Astrocyte (in vitro differentiated cells and primary cell): ENCODE data around the gene DYNC1LI2.

ENCODE experiments used
- EZH2 ChIP-seq: IDR thresholded peaks from 2 replicates; pipeline ENCODE4 v1.6.1; 2012; ENCODE audit warnings: mild to moderate bottlenecking, low read length, inconsistent platforms; ENCODE audit not compliant: insufficient read depth
- TF ChIP-seq, protein P1 (sequence below): IDR thresholded peaks from 2 replicates; pipeline ENCODE4 v1.5.1; 2011; ENCODE audit warnings: low read depth, mild to moderate bottlenecking, inconsistent platforms, low read length, moderate library complexity; ENCODE audit not compliant: insufficient read depth

DNA sequence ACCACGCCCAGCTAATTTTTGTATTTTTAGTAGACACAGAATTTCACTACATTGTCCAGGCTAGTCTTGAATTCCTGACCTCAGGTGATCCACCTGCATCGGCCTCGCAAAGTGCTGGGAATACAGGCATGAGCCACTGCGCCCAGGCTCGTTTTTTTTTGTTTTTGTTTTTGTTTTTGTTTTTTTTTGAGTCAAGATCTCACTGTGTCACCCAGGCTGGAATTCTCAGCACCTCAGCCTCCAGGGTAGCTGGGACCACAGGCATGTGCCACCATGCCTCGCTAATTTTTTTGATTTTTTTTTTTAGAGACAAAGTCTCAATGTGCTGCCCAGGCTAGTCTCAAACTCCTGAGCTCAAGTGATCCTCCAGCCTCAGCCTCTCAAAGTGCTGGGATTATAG is 37.3 kb downstream of the DYNC1LI2 start:
- TF ChIP-seq, protein P1, sequence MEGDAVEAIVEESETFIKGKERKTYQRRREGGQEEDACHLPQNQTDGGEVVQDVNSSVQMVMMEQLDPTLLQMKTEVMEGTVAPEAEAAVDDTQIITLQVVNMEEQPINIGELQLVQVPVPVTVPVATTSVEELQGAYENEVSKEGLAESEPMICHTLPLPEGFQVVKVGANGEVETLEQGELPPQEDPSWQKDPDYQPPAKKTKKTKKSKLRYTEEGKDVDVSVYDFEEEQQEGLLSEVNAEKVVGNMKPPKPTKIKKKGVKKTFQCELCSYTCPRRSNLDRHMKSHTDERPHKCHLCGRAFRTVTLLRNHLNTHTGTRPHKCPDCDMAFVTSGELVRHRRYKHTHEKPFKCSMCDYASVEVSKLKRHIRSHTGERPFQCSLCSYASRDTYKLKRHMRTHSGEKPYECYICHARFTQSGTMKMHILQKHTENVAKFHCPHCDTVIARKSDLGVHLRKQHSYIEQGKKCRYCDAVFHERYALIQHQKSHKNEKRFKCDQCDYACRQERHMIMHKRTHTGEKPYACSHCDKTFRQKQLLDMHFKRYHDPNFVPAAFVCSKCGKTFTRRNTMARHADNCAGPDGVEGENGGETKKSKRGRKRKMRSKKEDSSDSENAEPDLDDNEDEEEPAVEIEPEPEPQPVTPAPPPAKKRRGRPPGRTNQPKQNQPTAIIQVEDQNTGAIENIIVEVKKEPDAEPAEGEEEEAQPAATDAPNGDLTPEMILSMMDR: no peak
- TF ChIP-seq EZH2: no peak
